Measurements from ENCODE around the gene MYBPH. TPM values are rescaled to one million over a fixed set of nuclear protein-coding genes. Genes with fewer than 3 reads are reported as not detected.

The MYBPH gene
- total RNA-seq, 3 donors from 2014 or later: not detected

DNA sequence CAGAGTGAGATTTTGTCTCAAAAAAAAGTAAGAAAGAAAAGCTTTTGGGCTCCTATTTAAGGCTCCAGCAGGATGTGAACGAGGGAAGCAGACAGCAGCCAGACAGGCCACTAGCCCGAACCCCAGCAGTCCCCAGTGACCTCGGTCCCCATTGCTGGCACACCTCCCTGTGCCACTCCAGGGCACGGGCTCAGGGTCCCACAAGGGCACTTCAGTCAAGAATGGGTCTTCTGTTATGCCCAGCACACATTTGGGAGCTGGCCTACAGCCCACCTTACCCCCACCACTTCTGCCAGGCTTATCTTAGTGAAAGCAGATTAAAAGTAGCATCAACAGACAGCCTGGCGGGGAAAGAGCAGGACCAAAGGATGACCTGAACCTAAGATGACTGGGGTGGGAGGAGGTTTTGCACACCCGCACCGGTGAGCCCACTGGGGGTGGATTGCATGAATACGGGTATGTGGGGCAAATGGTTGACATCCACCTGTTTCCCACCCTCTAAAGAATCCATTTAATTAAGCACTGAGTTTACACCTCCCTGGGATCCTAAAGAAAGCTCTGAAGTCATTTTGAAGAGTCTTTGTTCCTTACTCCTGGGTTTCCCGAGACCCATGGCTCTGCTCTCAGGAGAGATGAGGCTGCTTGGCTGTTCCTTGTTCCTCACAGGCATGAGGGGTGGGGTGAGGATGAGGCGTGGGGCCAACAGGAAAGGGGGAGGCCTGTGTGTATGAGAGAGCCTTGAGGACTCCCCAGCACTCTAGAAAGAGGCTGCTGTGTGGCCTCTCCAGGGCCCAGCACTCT is 6.2 kb upstream of the MYBPH start:
- Histone ChIP-seq H3K36me3 (ENCODE audit: low read depth) (no peaks in the 10 kb centered on the region), H3K9me3 (no peaks in the 10 kb centered on the region), H3K4me3 (no peak overlapping the region), H3K4me1 (ENCODE audit: low read depth) (peaks cover 3% of the 10 kb centered on the region)
- intact Hi-C loops (cut with DNase I, micrococcal nuclease): no loop called here
- no peak for ATAC-seq
- DNase-seq: no peak
- TF ChIP-seq CTCF (IDR thresholded peaks at IDR 0.05): no peak

GRCh38 chr1:203180611-203181330 is 5.1 kb upstream of the MYBPH start:
- Histone ChIP-seq H3K36me3 (ENCODE audit: low read depth) (no peaks in the 10 kb centered on the region), H3K4me3 (no peak overlapping the region), H3K9me3 (no peaks in the 10 kb centered on the region), H3K4me1 (ENCODE audit: low read depth) (no peaks in the 10 kb centered on the region)
- no peak for ATAC-seq
- no peak for DNase-seq
- intact Hi-C loops (cut with DNase I, micrococcal nuclease): no loop called here
- TF ChIP-seq CTCF (IDR thresholded peaks at IDR 0.05): no peak

- Histone ChIP-seq H3K9me3 (no peaks in the 10 kb centered on the region), H3K36me3 (ENCODE audit: low read depth) (no peaks in the 10 kb centered on the region), H3K4me1 (ENCODE audit: low read depth) (no peaks in the 10 kb centered on the region), H3K4me3 (no peak overlapping the region)
- DNase-seq: no peak
- ATAC-seq: no peak
- intact Hi-C loops (cut with DNase I, micrococcal nuclease): no loop called here
- no peak for TF ChIP-seq CTCF (IDR thresholded peaks at IDR 0.05)
Observed at GRCh38 chr1:203179667-203180005, 4.0 kb upstream of the MYBPH start.

DNA sequence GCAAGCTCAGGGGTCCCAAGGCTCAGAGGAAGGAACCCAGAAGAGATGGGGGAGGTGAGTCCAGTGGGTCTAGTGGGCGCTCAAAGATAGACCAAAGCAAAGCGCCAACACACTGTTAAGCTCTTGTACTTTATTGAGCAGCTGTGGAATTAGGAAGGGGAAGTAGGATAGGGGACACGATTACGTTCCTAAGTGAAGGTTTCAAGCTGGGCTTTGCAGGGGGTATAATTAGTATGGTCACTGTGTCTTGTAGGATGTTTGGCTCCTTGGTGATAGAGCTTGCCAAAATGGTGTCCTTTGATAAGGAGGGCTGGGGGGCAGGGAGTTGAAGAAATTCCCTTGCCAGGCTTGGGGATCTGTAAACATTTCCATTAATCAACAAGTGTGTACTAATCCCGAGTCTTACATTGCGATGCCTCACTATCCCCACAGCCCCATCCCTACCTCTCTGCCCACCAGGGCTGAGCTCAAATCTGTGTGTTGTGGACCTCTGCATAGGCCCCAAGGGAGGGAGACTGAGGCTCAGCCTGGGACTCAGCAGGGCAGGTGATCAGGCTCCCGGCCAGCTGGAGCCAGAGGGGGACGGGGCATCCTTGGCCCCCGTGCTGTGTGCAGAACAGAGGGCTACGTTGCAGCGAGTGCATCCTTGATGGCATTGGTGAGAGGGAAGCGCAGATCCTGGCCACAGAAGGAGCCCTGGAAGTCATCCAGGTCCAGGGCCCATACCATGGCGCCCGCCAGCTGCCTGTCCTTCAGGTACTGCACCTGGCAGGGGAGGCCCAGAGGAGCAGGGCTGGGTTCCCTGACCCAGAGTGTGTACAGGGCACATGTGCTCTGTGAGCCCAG is 3.4 kb upstream of the MYBPH start:
- H3K4me3 ChIP-seq: no peak overlapping the region
- no peaks in the 10 kb centered on the region for H3K36me3 ChIP-seq (ENCODE audit: low read depth)
- no peak for TF ChIP-seq CTCF (IDR thresholded peaks at IDR 0.05)
- no peaks in the 10 kb centered on the region for H3K4me1 ChIP-seq (ENCODE audit: low read depth)
- DNase-seq (no peak), ATAC-seq (no peak)
- no peaks in the 10 kb centered on the region for H3K9me3 ChIP-seq
- intact Hi-C loops (cut with DNase I, micrococcal nuclease): no loop called here

- Histone ChIP-seq H3K4me3 (no peak overlapping the region), H3K9me3 (no peaks in the 10 kb centered on the region), H3K4me1 (ENCODE audit: low read depth) (no peaks in the 10 kb centered on the region), H3K36me3 (ENCODE audit: low read depth) (no peaks in the 10 kb centered on the region)
- ATAC-seq: no peak
- no peak for TF ChIP-seq CTCF (IDR thresholded peaks at IDR 0.05)
- no peak for DNase-seq
- intact Hi-C loops (cut with DNase I, micrococcal nuclease): no loop called here
Observed at GRCh38 chr1:203178083-203178482, 2.5 kb upstream of the MYBPH start.
